MCF 10A (cell line): Measurements from ENCODE around the gene PECR. TPM values are rescaled to one million over a fixed set of nuclear protein-coding genes. Genes with fewer than 3 reads are reported as not detected.

Experiments
- BruUV-seq: library from RNA; stranded (reverse); fragments of 400-500 nt; replicated peaks from 2 replicates; lab custom pipeline; 2021; lab: Mats Ljungman, UMichigan
- CTCF ChIA-PET: fragments of 300-600 bp; sonication (Branson Sonifier 250); formaldehyde crosslinking; extraction: SDS; loops from one replicate; lab custom pipeline; 2021; ENCODE audit warnings: antibody characterized with exemption, inconsistent platforms; lab: Yijun Ruan, JAX
- POLR2A ChIA-PET: fragments of 300-600, 350-650 bp; sonication (Branson Sonifier 250); formaldehyde crosslinking; extraction: SDS; loops from one replicate; lab custom pipeline; 2020; ENCODE audit warnings: antibody characterized with exemption, inconsistent platforms; lab: Yijun Ruan, JAX
- DNase-seq: peaks from one replicate; pipeline ENCODE4 v3.0.0-alpha.2; 2018; ENCODE audit not compliant: unreplicated experiment
- H3K27ac Mint-ChIP-seq: one replicate; pipeline ENCODE4 v1.8.0; 2022; ENCODE audit warnings: mild to moderate bottlenecking, low read depth, mixed read lengths; ENCODE audit not compliant: unreplicated experiment
- H3K27me3 Mint-ChIP-seq: one replicate; pipeline ENCODE4 v1.8.0; 2022; ENCODE audit warnings: mixed read lengths; ENCODE audit not compliant: insufficient read depth, unreplicated experiment
- H3K36me3 Mint-ChIP-seq: one replicate; pipeline ENCODE4 v1.8.0; 2022; ENCODE audit warnings: mild to moderate bottlenecking, moderate library complexity, mixed read lengths; ENCODE audit not compliant: insufficient read depth, unreplicated experiment
- H3K4me1 Mint-ChIP-seq: one replicate; pipeline ENCODE4 v1.8.0; 2022; ENCODE audit warnings: mixed read lengths; ENCODE audit not compliant: insufficient read depth, unreplicated experiment
- H3K4me3 Mint-ChIP-seq: one replicate; pipeline ENCODE4 v1.8.0; 2022; ENCODE audit warnings: mild to moderate bottlenecking, moderate library complexity, mixed read lengths; ENCODE audit not compliant: unreplicated experiment
- H3K9me3 Mint-ChIP-seq: one replicate; pipeline ENCODE4 v1.8.0; 2022; ENCODE audit warnings: mixed read lengths; ENCODE audit not compliant: unreplicated experiment
- intact Hi-C: fragments of 100-400 bp; cut with micrococcal nuclease; formaldehyde crosslinking; loops from 2 replicates; pipeline ENCODE4 v1.14.1; 2022
- total RNA-seq: library from RNA; stranded (reverse); gene quantifications from 2 replicates; pipeline ENCODE4 v1.2.3, GENCODE V29; 2022
- TF ChIP-seq, protein P1 (sequence below): fragments of 200-600 bp; IDR thresholded peaks from one replicate; pipeline ENCODE4 v1.8.0; 2022; ENCODE audit warnings: antibody characterized with exemption, mild to moderate bottlenecking; ENCODE audit not compliant: unreplicated experiment

PECR gene
- total RNA-seq, 1 experiment from 2014 or later = 8.3 TPM

DNA sequence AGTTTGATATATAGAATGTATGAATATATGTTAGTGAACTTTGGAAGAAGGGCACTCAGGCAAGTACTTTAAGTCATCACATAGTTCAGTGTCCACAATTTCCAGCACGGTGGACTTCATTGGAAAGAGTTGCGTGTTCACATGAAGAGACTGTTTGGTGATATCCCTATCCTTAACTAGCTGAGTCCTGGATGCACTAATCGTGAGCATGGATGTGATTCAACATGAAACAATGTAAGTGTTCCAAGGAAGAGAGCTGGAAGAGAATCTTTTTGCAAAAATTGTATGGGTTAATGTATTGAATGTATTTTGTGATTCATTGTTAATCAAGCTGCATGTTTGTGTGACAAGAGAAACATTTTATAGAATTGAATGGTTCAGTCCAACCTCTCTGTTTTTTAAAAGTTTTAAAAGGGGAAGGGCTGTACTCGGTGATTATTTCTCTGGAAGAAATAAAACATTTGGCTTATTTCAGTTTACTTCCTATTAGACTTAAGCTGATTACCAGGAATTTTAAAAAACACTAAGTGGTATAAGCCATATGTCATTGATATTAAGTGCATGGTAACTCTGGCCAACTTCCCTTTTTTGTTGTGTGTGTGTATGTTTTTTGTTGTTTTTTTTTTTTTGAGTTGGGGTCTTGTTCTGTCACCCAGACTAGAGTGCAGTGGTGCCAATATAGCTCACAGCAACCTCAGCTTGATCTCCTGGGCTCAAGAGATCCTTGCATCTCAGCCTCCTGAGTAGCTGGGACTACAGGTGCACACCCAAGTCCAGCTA, 36.1 kb upstream of the PECR start:
- DNase-seq = no peak
- Mint-ChIP-seq H3K9me3 (no peaks in the 10 kb centered on the region), H3K27me3 (no peaks in the 10 kb centered on the region), H3K36me3 (peaks cover 27% of the 10 kb centered on the region), H3K4me1 (peaks cover 30% of the 10 kb centered on the region), H3K4me3 (no peak overlapping the region), H3K27ac (no peak overlapping the region)
- TF ChIP-seq, protein P1, sequence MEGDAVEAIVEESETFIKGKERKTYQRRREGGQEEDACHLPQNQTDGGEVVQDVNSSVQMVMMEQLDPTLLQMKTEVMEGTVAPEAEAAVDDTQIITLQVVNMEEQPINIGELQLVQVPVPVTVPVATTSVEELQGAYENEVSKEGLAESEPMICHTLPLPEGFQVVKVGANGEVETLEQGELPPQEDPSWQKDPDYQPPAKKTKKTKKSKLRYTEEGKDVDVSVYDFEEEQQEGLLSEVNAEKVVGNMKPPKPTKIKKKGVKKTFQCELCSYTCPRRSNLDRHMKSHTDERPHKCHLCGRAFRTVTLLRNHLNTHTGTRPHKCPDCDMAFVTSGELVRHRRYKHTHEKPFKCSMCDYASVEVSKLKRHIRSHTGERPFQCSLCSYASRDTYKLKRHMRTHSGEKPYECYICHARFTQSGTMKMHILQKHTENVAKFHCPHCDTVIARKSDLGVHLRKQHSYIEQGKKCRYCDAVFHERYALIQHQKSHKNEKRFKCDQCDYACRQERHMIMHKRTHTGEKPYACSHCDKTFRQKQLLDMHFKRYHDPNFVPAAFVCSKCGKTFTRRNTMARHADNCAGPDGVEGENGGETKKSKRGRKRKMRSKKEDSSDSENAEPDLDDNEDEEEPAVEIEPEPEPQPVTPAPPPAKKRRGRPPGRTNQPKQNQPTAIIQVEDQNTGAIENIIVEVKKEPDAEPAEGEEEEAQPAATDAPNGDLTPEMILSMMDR = no peak
- intact Hi-C loops = loop anchor here (10.0 kb wide), 1 partner anchor 377 kb away; the partner anchor contains the start of gene RPL37A
- POLR2A ChIA-PET = interaction anchor here (0.6 to 3.3 kb wide), 4 partner anchors 8 to 1309 kb away, joined by 3 to 14 read pairs (median 4); partner anchors contain the start of gene XRCC5
- CTCF ChIA-PET = interaction anchor here (0.7 kb wide), 1 partner anchor 258 kb away, joined by 3 read pairs; no protein-coding TSS in a partner anchor
- BruUV-seq = no TSS peak

DNA sequence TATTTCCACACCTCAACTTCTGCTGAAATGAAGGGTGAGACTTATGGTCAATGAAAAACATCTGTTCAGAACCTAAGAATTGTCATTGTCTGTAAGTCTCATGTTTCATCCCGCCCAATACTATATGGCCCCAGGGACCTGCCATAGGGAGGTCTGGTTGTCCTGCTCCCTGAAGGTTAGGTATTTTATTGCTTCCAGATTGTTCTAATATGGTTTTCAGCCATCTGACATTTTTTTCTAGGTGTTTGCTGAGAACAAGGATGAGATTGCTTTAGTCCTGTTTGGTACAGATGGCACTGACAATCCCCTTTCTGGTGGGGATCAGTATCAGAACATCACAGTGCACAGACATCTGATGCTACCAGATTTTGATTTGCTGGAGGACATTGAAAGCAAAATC, 34.8 kb upstream of the PECR start:
- TF ChIP-seq, protein P1 = no peak
- DNase-seq = no peak
- CTCF ChIA-PET = no interaction called here
- Mint-ChIP-seq H3K27ac (peak overlapping the region; percentile 99), H3K4me3 (no peak overlapping the region), H3K4me1 (peaks cover 35% of the 10 kb centered on the region), H3K36me3 (peaks cover 40% of the 10 kb centered on the region), H3K27me3 (no peaks in the 10 kb centered on the region), H3K9me3 (no peaks in the 10 kb centered on the region)
- POLR2A ChIA-PET = interaction anchor here (1.1 kb wide), 1 partner anchor 71 kb away, joined by 3 read pairs; no protein-coding TSS in a partner anchor
- intact Hi-C loops = loop anchor here (10.0 kb wide), 1 partner anchor 378 kb away; the partner anchor contains the start of gene RPL37A
- no TSS peak for BruUV-seq

GRCh38 chr2:216114714-216115531, 33.3 kb upstream of the PECR start:
- CTCF ChIA-PET = interaction anchor here (0.6 to 1.4 kb wide), 18 partner anchors 9 to 1752 kb away, joined by 3 to 8 read pairs (median 4); partner anchors contain the start of gene RPL37A
- TF ChIP-seq, protein P1 = peak; percentile 67
- no TSS peak for BruUV-seq
- peaks cover 55% of the 10 kb centered on the region for H3K36me3 Mint-ChIP-seq
- intact Hi-C loops = loop anchor here (10.0 kb wide), 1 partner anchor 380 kb away; the partner anchor contains the start of gene RPL37A
- no peaks in the 10 kb centered on the region for H3K27me3 Mint-ChIP-seq
- peak overlapping the region; percentile 96 for H3K4me3 Mint-ChIP-seq
- H3K27ac Mint-ChIP-seq = peak overlapping the region; percentile 99
- peaks cover 35% of the 10 kb centered on the region for H3K4me1 Mint-ChIP-seq
- H3K9me3 Mint-ChIP-seq = no peaks in the 10 kb centered on the region
- DNase-seq = peak; percentile 99
- POLR2A ChIA-PET = interaction anchor here (0.6 to 0.9 kb wide), 4 partner anchors 28 to 378 kb away, joined by 3 to 4 read pairs (median 3); partner anchors contain the start of genes PECR and TMEM169
